HG03460 (cell line): ENCODE measurements around the gene SEMA4A.
A peak's percentile ranks its signal among the peaks of the same experiment; 100 is the strongest.

ENCODE experiments used
- ATAC-seq: cut with Tn5 transposase; IDR thresholded peaks from one replicate; pipeline ENCODE4 v1.9.1; 2021; ENCODE audit not compliant: unreplicated experiment

The SEMA4A gene

DNA sequence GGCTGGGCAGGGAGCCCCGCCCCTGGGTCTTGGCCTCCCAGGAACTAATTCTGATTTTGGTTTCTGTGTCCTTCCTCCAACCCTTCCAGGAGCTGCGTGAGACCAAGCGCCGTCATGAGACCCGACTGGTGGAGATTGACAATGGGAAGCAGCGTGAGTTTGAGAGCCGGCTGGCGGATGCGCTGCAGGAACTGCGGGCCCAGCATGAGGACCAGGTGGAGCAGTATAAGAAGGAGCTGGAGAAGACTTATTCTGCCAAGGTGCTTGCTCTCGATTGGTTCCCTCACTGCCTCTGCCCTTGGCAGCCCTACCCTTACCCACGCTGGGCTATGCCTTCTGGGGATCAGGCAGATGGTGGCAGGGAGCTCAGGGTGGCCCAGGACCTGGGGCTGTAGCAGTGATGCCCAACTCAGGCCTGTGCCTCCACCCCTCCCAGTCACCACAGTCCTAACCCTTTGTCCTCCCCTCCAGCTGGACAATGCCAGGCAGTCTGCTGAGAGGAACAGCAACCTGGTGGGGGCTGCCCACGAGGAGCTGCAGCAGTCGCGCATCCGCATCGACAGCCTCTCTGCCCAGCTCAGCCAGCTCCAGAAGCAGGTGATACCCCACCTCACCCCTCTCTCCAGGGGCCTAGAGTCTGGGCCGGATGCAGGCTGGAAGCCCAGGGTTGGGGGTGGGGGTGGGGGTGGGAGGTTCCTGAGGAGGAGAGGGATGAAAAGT is 18.5 kb upstream of the SEMA4A start:
- no peak for ATAC-seq

GRCh38 chr1:156135930-156136871 is 17.2 kb upstream of the SEMA4A start:
- ATAC-seq = no peak

DNA sequence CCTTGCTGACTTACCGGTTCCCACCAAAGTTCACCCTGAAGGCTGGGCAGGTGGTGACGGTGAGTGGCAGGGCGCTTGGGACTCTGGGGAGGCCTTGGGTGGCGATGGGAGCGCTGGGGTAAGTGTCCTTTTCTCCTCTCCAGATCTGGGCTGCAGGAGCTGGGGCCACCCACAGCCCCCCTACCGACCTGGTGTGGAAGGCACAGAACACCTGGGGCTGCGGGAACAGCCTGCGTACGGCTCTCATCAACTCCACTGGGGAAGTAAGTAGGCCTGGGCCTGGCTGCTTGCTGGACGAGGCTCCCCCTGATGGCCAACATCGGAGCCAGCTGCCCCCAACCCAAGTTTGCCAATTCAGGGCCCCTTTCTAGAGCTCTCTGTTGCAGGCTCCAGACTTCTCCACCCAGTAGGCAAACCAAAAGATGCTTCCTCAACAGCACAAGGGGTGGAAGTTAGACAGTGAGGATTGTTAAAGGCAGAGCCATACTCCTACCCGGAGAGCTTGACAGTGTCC is 16.4 kb upstream of the SEMA4A start:
- ATAC-seq = no peak

DNA sequence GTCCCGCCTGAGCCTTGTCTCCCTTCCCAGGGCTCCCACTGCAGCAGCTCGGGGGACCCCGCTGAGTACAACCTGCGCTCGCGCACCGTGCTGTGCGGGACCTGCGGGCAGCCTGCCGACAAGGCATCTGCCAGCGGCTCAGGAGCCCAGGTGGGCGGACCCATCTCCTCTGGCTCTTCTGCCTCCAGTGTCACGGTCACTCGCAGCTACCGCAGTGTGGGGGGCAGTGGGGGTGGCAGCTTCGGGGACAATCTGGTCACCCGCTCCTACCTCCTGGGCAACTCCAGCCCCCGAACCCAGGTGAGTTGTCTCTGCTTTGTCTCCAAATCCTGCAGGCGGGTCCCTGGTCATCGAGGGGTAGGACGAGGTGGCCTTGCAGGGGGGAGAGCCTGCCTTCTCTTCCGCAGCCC is 14.9 kb upstream of the SEMA4A start:
- ATAC-seq = no peak

- no peak for ATAC-seq
These were observed 12.3 kb upstream of the SEMA4A start for GRCh38 chr1:156140879-156141707.

DNA sequence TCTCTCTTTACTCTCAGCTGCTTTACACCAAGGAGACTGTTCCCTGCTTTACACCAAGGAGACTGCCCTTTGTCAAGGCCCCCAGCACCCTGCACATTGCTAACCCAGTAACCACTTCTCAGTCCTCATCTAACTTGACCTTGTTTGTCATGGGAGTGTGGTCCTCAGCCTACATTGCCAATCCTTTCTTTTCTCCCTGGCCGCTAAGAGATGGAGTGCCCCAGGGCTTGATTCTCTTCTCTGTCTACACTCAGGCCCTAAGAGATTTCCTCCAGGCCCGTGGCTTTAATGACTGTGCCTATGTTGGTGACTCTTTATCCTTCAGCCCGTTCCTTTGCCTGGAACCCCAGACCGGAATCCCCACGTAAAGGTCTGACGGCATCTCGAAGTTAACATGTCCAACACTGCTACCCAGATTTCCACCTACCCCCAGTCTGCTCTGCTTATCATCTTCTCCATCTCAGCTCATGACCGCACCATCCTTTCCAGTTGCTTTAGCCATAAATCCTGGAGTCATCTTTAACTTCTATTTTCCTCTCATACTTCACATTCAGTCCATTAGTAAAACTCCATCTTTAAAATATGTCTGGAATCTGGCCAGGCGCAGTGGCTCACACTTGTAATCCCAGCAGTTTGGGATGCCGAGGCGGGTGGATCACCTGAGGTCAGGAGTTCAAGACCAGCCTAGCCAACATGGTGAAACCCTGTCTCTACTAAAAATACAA is 9.5 kb upstream of the SEMA4A start:
- no peak for ATAC-seq

GRCh38 chr1:156144742-156145141 is 8.6 kb upstream of the SEMA4A start:
- ATAC-seq = no peak

DNA sequence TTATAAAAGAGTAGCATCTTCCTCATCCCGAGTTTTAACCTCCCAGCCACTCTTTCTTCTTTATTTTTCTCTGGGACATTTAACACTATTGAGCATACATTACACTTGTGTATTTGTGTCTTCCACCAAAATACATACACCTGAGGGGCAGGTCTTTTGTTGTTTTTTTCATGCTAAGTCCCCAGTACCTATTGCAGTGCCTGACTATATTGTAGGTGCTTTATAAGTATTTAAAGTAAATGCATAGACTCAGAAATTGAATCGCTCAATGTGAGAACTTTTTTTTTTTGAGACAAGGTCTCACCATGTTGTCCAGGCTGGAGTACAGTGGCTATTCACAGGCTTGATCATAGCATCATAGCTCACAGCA is 7.8 kb upstream of the SEMA4A start:
- ATAC-seq = no peak

GRCh38 chr1:156146020-156146768 is 7.2 kb upstream of the SEMA4A start:
- ATAC-seq = no peak

DNA sequence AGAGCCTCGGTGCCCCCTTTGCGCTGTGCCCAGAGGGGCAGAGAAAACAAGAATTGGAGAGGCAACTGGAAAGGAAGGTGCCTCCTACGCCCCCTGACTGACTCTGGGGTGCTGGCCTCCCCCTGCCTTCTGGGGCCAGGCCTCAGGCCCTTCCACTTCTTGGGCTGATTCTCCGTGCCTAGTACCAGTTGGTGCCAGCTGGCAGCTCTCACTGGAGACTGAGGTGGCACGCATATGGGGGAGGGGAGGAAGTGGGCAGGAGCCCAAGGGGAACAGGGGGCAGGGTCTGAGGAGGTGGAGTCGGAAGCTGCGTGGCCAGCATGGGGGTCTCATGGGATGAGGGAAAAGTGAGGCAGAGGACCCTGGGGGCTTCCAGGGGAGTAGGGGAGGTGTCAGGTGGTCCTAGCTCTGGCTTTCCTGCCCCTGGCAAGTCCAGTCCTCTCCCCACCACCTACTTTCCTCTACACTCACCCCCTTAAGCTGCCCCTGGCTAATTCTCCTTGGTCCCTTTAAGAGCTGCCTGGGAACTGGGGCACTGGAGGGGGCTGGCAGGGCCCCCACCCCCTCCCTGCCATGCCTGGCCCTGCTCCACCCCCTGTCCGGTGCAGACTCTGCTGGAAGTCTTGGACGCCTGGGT is 6.5 kb upstream of the SEMA4A start:
- no peak for ATAC-seq

GRCh38 chr1:156148216-156148615 is 5.2 kb upstream of the SEMA4A start:
- ATAC-seq = no peak

DNA sequence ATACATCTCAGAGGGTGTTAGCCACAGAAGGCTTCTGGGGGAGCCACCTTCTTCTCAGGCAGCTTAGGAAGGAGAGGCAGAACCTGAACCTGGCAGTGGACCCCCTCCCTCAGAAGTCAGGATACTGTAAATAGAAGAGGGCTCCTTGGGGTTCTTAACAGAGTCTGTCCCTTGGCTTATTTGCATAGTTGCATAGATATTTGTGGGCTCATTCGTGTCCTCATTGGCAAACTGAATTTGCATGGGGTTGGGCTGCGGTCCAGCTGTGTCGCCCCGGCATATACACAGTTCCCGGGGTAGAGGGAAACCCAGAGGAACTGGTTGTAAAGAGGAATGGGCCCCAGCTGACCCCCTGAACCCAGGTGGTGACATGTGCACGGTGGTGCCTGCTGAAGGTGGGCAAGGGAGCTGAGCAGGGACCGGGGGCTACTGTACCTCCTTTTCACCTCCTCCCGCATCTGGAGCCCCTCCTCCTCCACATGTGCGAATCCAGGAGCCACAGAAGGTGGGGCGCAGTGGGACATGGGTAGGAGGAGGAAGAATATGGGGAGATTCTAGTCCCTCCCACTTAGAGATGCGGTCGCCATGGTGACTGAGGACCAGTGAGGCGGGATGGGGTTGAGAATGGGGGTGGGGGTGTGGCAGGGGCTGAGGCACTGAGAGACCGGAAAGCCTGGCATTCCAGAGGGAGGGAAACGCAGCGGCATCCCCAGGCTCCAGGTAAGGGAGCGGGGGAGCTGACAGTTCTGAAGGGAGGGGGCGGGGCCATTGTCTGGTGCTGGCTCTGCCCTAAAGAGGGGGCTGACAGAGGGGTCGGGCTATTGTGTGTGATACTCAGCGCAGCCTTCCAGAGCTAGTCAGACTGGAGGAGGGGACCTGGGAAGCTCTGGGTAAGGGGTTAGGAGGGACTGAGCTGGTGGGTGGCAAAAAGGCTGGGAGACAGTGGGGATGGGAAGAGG is 3.7 kb upstream of the SEMA4A start:
- peak; percentile 43 for ATAC-seq

DNA sequence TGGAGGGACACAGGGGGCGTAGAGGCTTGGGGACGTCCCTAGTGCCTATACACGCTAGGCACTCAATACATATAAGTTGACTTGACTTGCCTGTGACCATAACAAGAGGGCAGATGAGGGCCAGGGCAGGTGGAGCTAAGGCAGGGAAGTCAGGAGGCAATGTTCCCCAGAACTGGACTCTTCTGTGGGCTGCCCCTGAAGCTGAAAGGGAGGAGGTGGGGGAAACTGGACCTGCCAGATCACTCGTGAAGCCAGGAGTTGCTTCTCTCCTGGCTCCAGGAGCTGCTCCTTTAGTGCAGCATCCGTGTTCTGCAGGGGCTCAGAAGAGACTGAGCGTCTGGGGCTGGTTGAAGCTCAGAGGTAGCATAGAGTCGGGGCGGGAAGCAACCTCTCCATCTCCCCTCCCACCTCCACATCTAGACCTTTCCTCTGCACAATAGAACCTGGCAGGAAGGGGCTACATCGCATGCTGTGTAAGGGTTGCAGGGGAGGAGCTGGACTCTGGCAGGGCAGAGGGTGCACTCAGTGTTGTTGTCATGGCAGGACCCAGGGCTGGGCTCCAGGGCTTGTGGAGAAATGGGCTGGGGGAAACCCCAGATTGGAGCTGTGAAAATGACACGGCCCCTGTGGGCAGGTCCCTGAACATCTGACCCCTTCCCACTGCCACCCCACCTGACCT is 2.9 kb upstream of the SEMA4A start:
- no peak for ATAC-seq

GRCh38 chr1:156151093-156151688 is 2.2 kb upstream of the SEMA4A start:
- no peak for ATAC-seq

DNA sequence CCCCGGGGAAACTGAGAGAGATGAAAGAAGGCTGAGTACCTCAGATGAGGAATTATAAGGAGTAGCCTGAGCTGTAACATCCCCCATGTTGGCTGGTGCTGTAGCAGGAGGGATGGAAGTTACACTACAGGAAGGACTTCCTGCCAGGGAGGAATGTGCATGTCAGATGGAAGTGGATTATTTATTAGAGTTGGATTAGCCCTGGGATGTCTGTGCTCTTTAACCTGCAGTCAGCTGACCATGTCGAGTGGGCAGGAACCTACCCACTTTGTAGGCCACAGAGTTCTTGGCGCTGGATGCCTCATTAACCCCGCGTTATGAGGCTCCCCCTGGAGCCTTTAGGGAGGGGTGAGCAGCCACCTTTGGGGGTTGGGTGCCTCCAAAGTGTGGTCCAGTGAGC is 757 bp upstream of the SEMA4A start:
- no peak for ATAC-seq

DNA sequence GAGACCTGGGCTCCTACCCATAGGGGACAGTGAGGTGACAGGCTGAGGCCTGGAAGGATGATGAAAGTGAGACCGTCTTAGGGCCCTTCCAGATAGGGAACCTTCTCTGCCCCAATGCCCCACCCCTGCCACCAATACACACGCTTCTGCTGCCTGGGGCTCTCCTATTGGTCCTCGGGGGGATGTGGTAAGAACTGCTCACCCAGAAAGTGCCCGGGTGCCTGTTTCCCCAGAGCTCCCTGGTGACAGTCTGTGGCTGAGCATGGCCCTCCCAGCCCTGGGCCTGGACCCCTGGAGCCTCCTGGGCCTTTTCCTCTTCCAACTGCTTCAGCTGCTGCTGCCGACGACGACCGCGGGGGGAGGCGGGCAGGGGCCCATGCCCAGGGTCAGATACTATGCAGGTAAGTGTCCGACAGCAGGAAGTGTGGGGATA is 948 bp downstream of the SEMA4A start:
- ATAC-seq = peak; percentile 53
